ENCODE data around the gene LDB3. TPM values are rescaled to one million over a fixed set of nuclear protein-coding genes. Genes with fewer than 3 reads are reported as not detected.

LDB3 gene
- total and polyA plus RNA-seq, 9 of the 15 experiments (the other 6 are each of a cell fraction or from before 2014, with no cell fraction given) = 0.03 TPM; not detected in 8

DNA sequence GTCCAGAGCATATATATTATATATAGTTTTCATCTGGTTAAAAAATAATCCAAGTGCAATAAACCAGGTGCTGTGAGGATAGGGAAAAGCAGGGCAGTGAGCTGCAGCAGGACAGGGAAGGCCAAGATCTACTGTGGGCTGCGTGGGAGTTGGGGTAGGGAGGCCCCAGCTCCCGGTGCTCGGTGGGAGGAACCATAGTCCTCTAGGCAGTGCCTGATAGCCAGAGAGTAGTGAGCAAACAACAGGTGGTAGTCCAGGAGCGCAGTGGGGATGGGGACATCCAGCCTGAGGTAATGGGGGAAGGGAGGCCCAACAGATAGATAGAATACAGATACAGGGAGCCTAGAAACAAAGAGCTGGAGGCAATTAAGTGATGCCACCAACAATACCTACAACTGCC lies 84.0 kb downstream of the LDB3 start (continued):
- TF ChIP-seq, protein P1, sequence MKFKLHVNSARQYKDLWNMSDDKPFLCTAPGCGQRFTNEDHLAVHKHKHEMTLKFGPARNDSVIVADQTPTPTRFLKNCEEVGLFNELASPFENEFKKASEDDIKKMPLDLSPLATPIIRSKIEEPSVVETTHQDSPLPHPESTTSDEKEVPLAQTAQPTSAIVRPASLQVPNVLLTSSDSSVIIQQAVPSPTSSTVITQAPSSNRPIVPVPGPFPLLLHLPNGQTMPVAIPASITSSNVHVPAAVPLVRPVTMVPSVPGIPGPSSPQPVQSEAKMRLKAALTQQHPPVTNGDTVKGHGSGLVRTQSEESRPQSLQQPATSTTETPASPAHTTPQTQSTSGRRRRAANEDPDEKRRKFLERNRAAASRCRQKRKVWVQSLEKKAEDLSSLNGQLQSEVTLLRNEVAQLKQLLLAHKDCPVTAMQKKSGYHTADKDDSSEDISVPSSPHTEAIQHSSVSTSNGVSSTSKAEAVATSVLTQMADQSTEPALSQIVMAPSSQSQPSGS (CRISPR knock-in tag; IDR thresholded peaks at IDR 0.05) = no peak
- no peak for TF ChIP-seq ETV1 (tag; conservative IDR thresholded peaks at IDR 0.05; ENCODE audit: low read depth)
- TF ChIP-seq CTBP1 (IDR thresholded peaks at IDR 0.05; ENCODE audit: borderline replicate concordance) = peak; percentile 73; the same call in 1 of the 2 replicates
- no peak for TF ChIP-seq FOXJ2 (tag; IDR thresholded peaks at IDR 0.05)
- TF ChIP-seq ZNF57 (CRISPR knock-in tag; IDR thresholded peaks at IDR 0.05) = no peak
- TF ChIP-seq, protein P2, sequence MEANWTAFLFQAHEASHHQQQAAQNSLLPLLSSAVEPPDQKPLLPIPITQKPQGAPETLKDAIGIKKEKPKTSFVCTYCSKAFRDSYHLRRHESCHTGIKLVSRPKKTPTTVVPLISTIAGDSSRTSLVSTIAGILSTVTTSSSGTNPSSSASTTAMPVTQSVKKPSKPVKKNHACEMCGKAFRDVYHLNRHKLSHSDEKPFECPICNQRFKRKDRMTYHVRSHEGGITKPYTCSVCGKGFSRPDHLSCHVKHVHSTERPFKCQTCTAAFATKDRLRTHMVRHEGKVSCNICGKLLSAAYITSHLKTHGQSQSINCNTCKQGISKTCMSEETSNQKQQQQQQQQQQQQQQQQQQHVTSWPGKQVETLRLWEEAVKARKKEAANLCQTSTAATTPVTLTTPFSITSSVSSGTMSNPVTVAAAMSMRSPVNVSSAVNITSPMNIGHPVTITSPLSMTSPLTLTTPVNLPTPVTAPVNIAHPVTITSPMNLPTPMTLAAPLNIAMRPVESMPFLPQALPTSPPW (CRISPR knock-in tag; IDR thresholded peaks at IDR 0.05) = no peak

DNA sequence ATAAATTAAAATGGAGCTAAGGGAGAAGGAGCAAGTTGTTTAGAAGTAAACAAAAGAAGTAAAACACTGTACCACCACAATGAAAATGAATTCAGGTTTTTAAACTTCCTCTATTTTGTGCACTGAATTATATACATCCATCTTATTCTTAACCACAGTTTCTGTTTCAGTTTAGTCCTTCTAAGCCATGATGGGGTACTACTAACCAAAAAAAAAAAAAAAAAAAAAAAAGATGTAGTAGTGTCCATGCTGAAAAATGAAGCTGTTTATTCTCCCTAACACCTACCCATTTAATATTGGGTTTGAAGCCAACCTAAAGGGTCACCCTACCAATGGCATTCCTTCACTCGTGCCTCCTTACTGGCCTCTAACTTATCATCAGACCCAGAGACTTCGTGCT lies 84.7 kb downstream of the LDB3 start:
- DNase-seq (ENCODE audit: extremely low read depth in 1 of 4, low spot score in 3 of 4) (no peak), FAIRE-seq (no peak), ATAC-seq (no peak)
- intact Hi-C loops (cut with micrococcal nuclease) (loop anchor here (2.0 kb wide), 1 partner anchor 42 kb away; no protein-coding TSS in a partner anchor), in situ Hi-C loops (cut with MboI) (no loop called here)
- peak overlapping the region in 1 of 2 experiments; percentile 56; a peak in 2 of 4 replicates for H3K9ac ChIP-seq (ENCODE audit: insufficient read depth in 1 of 2, low read depth in 2 of 2, low read length in 2 of 2)
- BruUV-seq (replicated peaks) = no TSS peak
- H3K79me2 ChIP-seq (ENCODE audit: control insufficient read depth, insufficient read depth, low read length) = peaks cover 33% of the 10 kb centered on the region
- H4K20me1 ChIP-seq (replicated peaks; ENCODE audit: control insufficient read depth, insufficient read depth, low read length) = no peaks in the 10 kb centered on the region
- peak overlapping the region; percentile 77 for H2AFZ ChIP-seq (ENCODE audit: low read depth, low read length)
- POLR2A ChIA-PET = interaction anchor here (1.1 to 2.3 kb wide), 3 partner anchors 10 to 41 kb away, joined by 3 to 9 read pairs (median 4); no protein-coding TSS in a partner anchor
- no peaks in the 10 kb centered on the region for H3K9me3 ChIP-seq (replicated peaks; ENCODE audit: control insufficient read depth, insufficient read depth, low read depth, low read length)
- peak overlapping the region; percentile 70 for H3K4me2 ChIP-seq (ENCODE audit: insufficient read depth, low read length)
- H3K36me3 ChIP-seq (ENCODE audit: control insufficient read depth, insufficient read depth, low read length) = no peaks in the 10 kb centered on the region
- 30% methylated on average over 2 of the region's 2 CpGs for WGBS (ENCODE audit: insufficient coverage, low coverage, missing lambda C conversion rate)
- TF ChIP-seq, protein P3, sequence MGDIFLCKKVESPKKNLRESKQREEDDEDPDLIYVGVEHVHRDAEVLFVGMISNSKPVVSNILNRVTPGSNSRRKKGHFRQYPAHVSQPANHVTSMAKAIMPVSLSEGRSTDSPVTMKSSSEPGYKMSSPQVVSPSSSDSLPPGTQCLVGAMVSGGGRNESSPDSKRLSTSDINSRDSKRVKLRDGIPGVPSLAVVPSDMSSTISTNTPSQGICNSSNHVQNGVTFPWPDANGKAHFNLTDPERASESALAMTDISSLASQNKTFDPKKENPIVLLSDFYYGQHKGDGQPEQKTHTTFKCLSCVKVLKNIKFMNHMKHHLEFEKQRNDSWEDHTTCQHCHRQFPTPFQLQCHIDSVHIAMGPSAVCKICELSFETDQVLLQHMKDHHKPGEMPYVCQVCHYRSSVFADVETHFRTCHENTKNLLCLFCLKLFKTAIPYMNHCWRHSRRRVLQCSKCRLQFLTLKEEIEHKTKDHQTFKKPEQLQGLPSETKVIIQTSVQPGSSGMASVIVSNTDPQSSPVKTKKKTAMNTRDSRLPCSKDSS (IDR thresholded peaks at IDR 0.05; ENCODE audit: low read depth, partially characterized antibody) = no peak
- TF ChIP-seq SMAD2 (IDR thresholded peaks at IDR 0.05; ENCODE audit: low read depth, low read length) = no peak
- no peaks in the 10 kb centered on the region for H3K27me3 ChIP-seq (ENCODE audit: control insufficient read depth in 2 of 2, insufficient read depth in 2 of 2, low read length in 2 of 2)
- H3K4me3 ChIP-seq = no peak overlapping the region
- H3K4me1 ChIP-seq (replicated peaks in 1 of 2; ENCODE audit: control insufficient read depth in 2 of 2, insufficient read depth in 2 of 2, low read length in 2 of 2) = peaks cover 27 to 31% of the 10 kb centered on the region in 2 experiments
- CTCF ChIA-PET (ENCODE audit: low intra/inter-chr PET ratio) = no interaction called here
- H3K9me1 ChIP-seq (ENCODE audit: control insufficient read depth, insufficient read depth, low read length) = no peaks in the 10 kb centered on the region
- peak overlapping the region; percentile 90 for H3K27ac ChIP-seq (ENCODE audit: extremely low read depth, low read depth, low read length)
